Activated naive CD8-positive, alpha-beta T cell treated with anti-CD3 and anti-CD28 coated beads, Interleukin-2, amount 50 U/mL, for 24 hours (primary cell): Measurements from ENCODE around the gene DCAF4.
A peak's percentile ranks its signal among the peaks of the same experiment; 100 is the strongest.

Source experiments
- ATAC-seq: fragments of 150-1000 bp; cut with Tn5 transposase; one replicate; pipeline ENCODE4 v1.10.0; 2021
- DNase-seq: peaks from one replicate; pipeline ENCODE4 v3.0.0; 2021
- H3K27ac Mint-ChIP-seq: one replicate; pipeline ENCODE4 v1.8.0; 2021; ENCODE audit warnings: mild to moderate bottlenecking, mixed read lengths
- H3K27me3 Mint-ChIP-seq: one replicate; pipeline ENCODE4 v1.8.0; 2021; ENCODE audit warnings: mixed read lengths
- H3K36me3 Mint-ChIP-seq: one replicate; pipeline ENCODE4 v1.8.0; 2021; ENCODE audit warnings: low read depth, mixed read lengths
- H3K4me1 Mint-ChIP-seq: one replicate; pipeline ENCODE4 v1.8.0; 2021; ENCODE audit warnings: mixed read lengths
- H3K4me3 Mint-ChIP-seq: one replicate; pipeline ENCODE4 v1.8.0; 2021; ENCODE audit warnings: mild to moderate bottlenecking, moderate library complexity, mixed read lengths
- H3K9me3 Mint-ChIP-seq: one replicate; pipeline ENCODE4 v1.8.0; 2021; ENCODE audit warnings: mixed read lengths

Gene DCAF4

GRCh38 chr14:72906316-72906715 lies 19.9 kb upstream of the DCAF4 start:
- Mint-ChIP-seq H3K27me3 (peaks cover 8% of the 10 kb centered on the region), H3K36me3 (no peaks in the 10 kb centered on the region)

GRCh38 chr14:72906879-72907278 lies 19.4 kb upstream of the DCAF4 start:
- no peak overlapping the region for H3K4me3 Mint-ChIP-seq
- H3K27me3 Mint-ChIP-seq: peaks cover 9% of the 10 kb centered on the region

More at GRCh38 chr14:72906316-72906715, 19.9 kb upstream of the DCAF4 start:
- Mint-ChIP-seq H3K27ac (no peak overlapping the region), H3K9me3 (no peaks in the 10 kb centered on the region), H3K4me1 (peaks cover 8% of the 10 kb centered on the region), H3K4me3 (no peak overlapping the region)
- no peak for ATAC-seq
- no peak for DNase-seq

GRCh38 chr14:72907886-72908285 lies 18.4 kb upstream of the DCAF4 start:
- DNase-seq: no peak
- H3K4me3 Mint-ChIP-seq: no peak overlapping the region
- no peak overlapping the region for H3K27ac Mint-ChIP-seq
- no peaks in the 10 kb centered on the region for H3K36me3 Mint-ChIP-seq
- ATAC-seq: peak; percentile 80
- no peaks in the 10 kb centered on the region for H3K9me3 Mint-ChIP-seq
- H3K4me1 Mint-ChIP-seq: peaks cover 8% of the 10 kb centered on the region
- H3K27me3 Mint-ChIP-seq: peaks cover 9% of the 10 kb centered on the region

More at GRCh38 chr14:72906879-72907278, 19.4 kb upstream of the DCAF4 start:
- Mint-ChIP-seq H3K36me3 (no peaks in the 10 kb centered on the region), H3K9me3 (no peaks in the 10 kb centered on the region), H3K27ac (no peak overlapping the region), H3K4me1 (peaks cover 8% of the 10 kb centered on the region)
- ATAC-seq (no peak), DNase-seq (no peak)

- DNase-seq: no peak
- Mint-ChIP-seq H3K27ac (no peak overlapping the region), H3K9me3 (no peaks in the 10 kb centered on the region), H3K4me1 (peaks cover 8% of the 10 kb centered on the region), H3K36me3 (no peaks in the 10 kb centered on the region), H3K4me3 (no peak overlapping the region), H3K27me3 (peaks cover 17% of the 10 kb centered on the region)
- ATAC-seq: no peak
Measured at GRCh38 chr14:72909163-72909562, 17.1 kb upstream of the DCAF4 start.

- Mint-ChIP-seq H3K9me3 (no peaks in the 10 kb centered on the region), H3K36me3 (no peaks in the 10 kb centered on the region), H3K4me1 (peaks cover 3% of the 10 kb centered on the region), H3K27me3 (peaks cover 21% of the 10 kb centered on the region), H3K27ac (no peak overlapping the region), H3K4me3 (no peak overlapping the region)
- ATAC-seq (no peak), DNase-seq (no peak)
Measured at GRCh38 chr14:72913809-72914208, 12.5 kb upstream of the DCAF4 start.

GRCh38 chr14:72916174-72916573 lies 10.1 kb upstream of the DCAF4 start:
- no peaks in the 10 kb centered on the region for H3K9me3 Mint-ChIP-seq
- no peaks in the 10 kb centered on the region for H3K4me1 Mint-ChIP-seq
- no peak overlapping the region for H3K27ac Mint-ChIP-seq
- H3K4me3 Mint-ChIP-seq: no peak overlapping the region
- H3K27me3 Mint-ChIP-seq: peaks cover 36% of the 10 kb centered on the region
- no peaks in the 10 kb centered on the region for H3K36me3 Mint-ChIP-seq
- no peak for ATAC-seq
- DNase-seq: no peak

GRCh38 chr14:72917094-72917802 lies 9.0 kb upstream of the DCAF4 start:
- H3K36me3 Mint-ChIP-seq: no peaks in the 10 kb centered on the region
- H3K4me1 Mint-ChIP-seq: no peaks in the 10 kb centered on the region
- no peak overlapping the region for H3K4me3 Mint-ChIP-seq
- H3K27ac Mint-ChIP-seq: no peak overlapping the region
- peaks cover 34% of the 10 kb centered on the region for H3K27me3 Mint-ChIP-seq
- DNase-seq (no peak), ATAC-seq (no peak)
- no peaks in the 10 kb centered on the region for H3K9me3 Mint-ChIP-seq

- Mint-ChIP-seq H3K36me3 (no peaks in the 10 kb centered on the region), H3K4me3 (no peak overlapping the region), H3K27me3 (peaks cover 24% of the 10 kb centered on the region), H3K9me3 (no peaks in the 10 kb centered on the region), H3K27ac (no peak overlapping the region), H3K4me1 (no peaks in the 10 kb centered on the region)
- ATAC-seq (no peak), DNase-seq (no peak)
Measured at GRCh38 chr14:72920008-72920407, 6.3 kb upstream of the DCAF4 start.

- ATAC-seq (no peak), DNase-seq (no peak)
- no peak overlapping the region for H3K4me3 Mint-ChIP-seq
- H3K4me1 Mint-ChIP-seq: peaks cover 7% of the 10 kb centered on the region
- no peak overlapping the region for H3K27ac Mint-ChIP-seq
- no peaks in the 10 kb centered on the region for H3K9me3 Mint-ChIP-seq
- H3K36me3 Mint-ChIP-seq: no peaks in the 10 kb centered on the region
- peaks cover 26% of the 10 kb centered on the region for H3K27me3 Mint-ChIP-seq
Measured at GRCh38 chr14:72921396-72921795, 4.9 kb upstream of the DCAF4 start.

- no peak overlapping the region for H3K27ac Mint-ChIP-seq
- no peaks in the 10 kb centered on the region for H3K9me3 Mint-ChIP-seq
- H3K27me3 Mint-ChIP-seq: peaks cover 17% of the 10 kb centered on the region
- DNase-seq (no peak), ATAC-seq (no peak)
- H3K4me3 Mint-ChIP-seq: no peak overlapping the region
- H3K36me3 Mint-ChIP-seq: no peaks in the 10 kb centered on the region
- H3K4me1 Mint-ChIP-seq: peaks cover 12% of the 10 kb centered on the region
Measured at GRCh38 chr14:72924337-72924736, 1.9 kb upstream of the DCAF4 start.

GRCh38 chr14:72925171-72925759 lies 999 bp upstream of the DCAF4 start:
- H3K4me1 Mint-ChIP-seq: peaks cover 12% of the 10 kb centered on the region
- H3K9me3 Mint-ChIP-seq: no peaks in the 10 kb centered on the region
- H3K36me3 Mint-ChIP-seq: peaks cover 2% of the 10 kb centered on the region
- H3K27ac Mint-ChIP-seq: peak overlapping the region; percentile 90
- no peak for ATAC-seq
- DNase-seq: no peak
- H3K4me3 Mint-ChIP-seq: peak overlapping the region; percentile 89
- H3K27me3 Mint-ChIP-seq: peaks cover 8% of the 10 kb centered on the region

- H3K27me3 Mint-ChIP-seq: peaks cover 8% of the 10 kb centered on the region
- DNase-seq (no peak), ATAC-seq (no peak)
- H3K4me3 Mint-ChIP-seq: peak overlapping the region; percentile 89
- H3K4me1 Mint-ChIP-seq: peaks cover 12% of the 10 kb centered on the region
- no peaks in the 10 kb centered on the region for H3K9me3 Mint-ChIP-seq
- H3K36me3 Mint-ChIP-seq: peaks cover 2% of the 10 kb centered on the region
- peak overlapping the region; percentile 90 for H3K27ac Mint-ChIP-seq
Measured at GRCh38 chr14:72925815-72926291, 411 bp upstream of the DCAF4 start.

GRCh38 chr14:72928872-72929271 lies 2.6 kb downstream of the DCAF4 start:
- ATAC-seq: no peak
- Mint-ChIP-seq H3K4me3 (no peak overlapping the region), H3K27ac (no peak overlapping the region), H3K9me3 (no peaks in the 10 kb centered on the region), H3K27me3 (peaks cover 5% of the 10 kb centered on the region), H3K36me3 (peaks cover 5% of the 10 kb centered on the region), H3K4me1 (peaks cover 16% of the 10 kb centered on the region)
- no peak for DNase-seq

GRCh38 chr14:72929316-72930080 lies 3.2 kb downstream of the DCAF4 start:
- no peak overlapping the region for H3K27ac Mint-ChIP-seq
- H3K36me3 Mint-ChIP-seq: peaks cover 5% of the 10 kb centered on the region
- H3K4me3 Mint-ChIP-seq: no peak overlapping the region
- no peak for ATAC-seq
- peaks cover 17% of the 10 kb centered on the region for H3K4me1 Mint-ChIP-seq
- peaks cover 5% of the 10 kb centered on the region for H3K27me3 Mint-ChIP-seq
- H3K9me3 Mint-ChIP-seq: no peaks in the 10 kb centered on the region
- no peak for DNase-seq

GRCh38 chr14:72932893-72933292 lies 6.6 kb downstream of the DCAF4 start:
- Mint-ChIP-seq H3K27ac (no peak overlapping the region), H3K9me3 (no peaks in the 10 kb centered on the region), H3K36me3 (peaks cover 12% of the 10 kb centered on the region), H3K27me3 (no peaks in the 10 kb centered on the region), H3K4me3 (no peak overlapping the region), H3K4me1 (peaks cover 20% of the 10 kb centered on the region)
- no peak for ATAC-seq
- DNase-seq: no peak
